ENCODE results near the gene PRSS16.

Gene PRSS16

DNA sequence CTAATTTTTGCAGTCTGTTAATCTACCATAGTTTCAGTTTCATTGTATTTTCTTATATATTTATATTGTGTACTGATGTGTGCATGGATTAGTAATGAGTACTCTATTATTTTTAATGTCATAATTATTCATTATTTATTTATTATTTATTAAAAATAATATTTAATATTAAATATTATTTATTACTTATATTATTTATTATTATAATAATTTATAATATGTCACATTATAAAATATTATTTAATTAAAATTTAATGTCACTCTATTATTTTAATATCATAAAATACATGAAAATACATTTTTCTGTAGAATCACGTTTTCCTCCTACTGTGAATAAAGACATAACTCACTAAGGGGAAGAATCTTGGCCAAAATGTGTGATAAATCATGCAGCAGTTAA is 34.1 kb downstream of the PRSS16 start:
- FAIRE-seq, result no peak
- DNase-seq (ENCODE audit: low spot score), result no peak

DNA sequence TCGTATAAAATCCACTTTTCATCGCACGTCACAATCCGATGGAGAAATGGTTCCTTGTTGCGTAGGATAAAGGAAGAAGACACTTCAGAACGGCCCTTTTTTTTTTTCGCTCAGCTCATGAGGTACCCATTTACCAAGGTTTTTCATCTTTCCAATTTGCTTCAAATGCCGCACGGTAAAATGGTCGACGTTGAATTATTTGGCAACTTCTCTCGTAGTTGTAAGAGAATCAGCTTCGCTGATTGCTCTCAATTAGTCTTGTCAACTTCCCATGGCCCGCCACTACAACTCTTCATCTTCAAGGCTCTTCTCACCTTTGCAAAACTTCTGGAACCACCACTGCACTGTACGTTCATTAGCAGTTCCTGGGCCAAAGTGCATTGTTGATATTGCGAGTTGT is 35.8 kb downstream of the PRSS16 start:
- FAIRE-seq, result no peak

DNA sequence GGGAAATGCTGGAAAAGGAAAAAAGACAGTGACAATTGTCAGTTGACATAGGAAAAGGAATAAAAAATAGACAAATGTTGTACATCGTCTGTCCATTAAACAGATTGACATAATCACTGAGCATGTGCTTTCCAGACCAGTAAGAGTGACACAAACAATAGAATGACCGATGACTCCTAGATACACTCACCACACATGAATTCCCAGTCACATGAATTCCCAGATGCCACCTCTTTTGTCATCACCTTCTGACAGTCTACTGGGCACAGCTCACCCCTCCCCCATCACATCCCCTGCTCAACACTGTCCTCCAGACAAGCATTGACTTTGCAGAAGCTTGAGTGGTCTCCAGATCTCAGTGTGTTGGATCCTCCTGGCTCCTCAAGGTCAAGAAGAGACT is 38.6 kb downstream of the PRSS16 start:
- DNase-seq (ENCODE audit: low spot score) (no peak), FAIRE-seq (no peak)

More for the DNA sequence above, 35.8 kb downstream of the PRSS16 start:
- DNase-seq (ENCODE audit: low spot score), result no peak

DNA sequence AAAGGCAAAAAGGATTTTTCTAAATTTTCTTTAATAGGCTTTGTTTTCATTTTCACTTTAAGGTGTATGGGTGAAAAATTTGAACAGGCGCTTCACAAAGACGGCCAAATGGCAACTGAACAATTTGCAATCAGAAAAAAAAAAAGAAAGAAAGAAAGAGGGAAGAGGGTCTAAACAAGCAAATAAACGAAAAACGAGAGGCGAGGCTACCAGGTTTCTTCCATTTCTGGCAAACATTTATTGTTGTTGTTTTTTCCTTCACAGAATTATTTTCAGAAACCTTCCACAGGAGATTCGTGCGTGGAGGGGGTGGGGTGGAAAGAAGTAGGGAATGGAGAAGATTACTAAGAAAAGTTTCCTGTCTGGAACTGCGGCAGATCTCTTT is 40.2 kb downstream of the PRSS16 start:
- no peak for DNase-seq (ENCODE audit: low spot score)

GRCh38 chr6:27288136-27289044 is 40.9 kb downstream of the PRSS16 start:
- DNase-seq (ENCODE audit: low spot score), result peak; percentile 48

More for the DNA sequence above, 40.2 kb downstream of the PRSS16 start:
- no peak for FAIRE-seq

GRCh38 chr6:27290065-27290849 is 42.8 kb downstream of the PRSS16 start:
- DNase-seq (ENCODE audit: low spot score) (no peak), FAIRE-seq (no peak)

More at GRCh38 chr6:27288136-27289044, 40.9 kb downstream of the PRSS16 start:
- no peak for FAIRE-seq

DNA sequence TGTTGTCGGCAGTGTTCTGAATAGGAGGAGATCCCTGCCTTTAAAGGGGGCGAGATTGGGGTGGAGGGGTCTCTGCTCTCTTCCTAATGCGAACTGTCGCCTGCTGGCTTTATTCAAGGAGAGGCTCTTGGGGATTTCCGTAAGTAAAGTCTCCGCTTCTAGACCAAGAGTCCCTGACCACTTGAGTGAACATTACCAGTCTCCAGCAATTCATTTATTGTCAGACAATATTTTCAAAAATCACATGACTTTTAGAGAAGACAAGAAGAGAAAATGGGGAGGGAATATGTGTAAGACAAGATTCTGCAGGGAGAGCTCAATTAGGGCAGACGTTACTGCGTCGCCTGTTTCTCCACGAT is 43.3 kb downstream of the PRSS16 start:
- DNase-seq (ENCODE audit: low spot score), result no peak
- no peak for FAIRE-seq

GRCh38 chr6:27293436-27294098 is 46.1 kb downstream of the PRSS16 start:
- FAIRE-seq (no peak), DNase-seq (ENCODE audit: low spot score) (peak; percentile 43)

DNA sequence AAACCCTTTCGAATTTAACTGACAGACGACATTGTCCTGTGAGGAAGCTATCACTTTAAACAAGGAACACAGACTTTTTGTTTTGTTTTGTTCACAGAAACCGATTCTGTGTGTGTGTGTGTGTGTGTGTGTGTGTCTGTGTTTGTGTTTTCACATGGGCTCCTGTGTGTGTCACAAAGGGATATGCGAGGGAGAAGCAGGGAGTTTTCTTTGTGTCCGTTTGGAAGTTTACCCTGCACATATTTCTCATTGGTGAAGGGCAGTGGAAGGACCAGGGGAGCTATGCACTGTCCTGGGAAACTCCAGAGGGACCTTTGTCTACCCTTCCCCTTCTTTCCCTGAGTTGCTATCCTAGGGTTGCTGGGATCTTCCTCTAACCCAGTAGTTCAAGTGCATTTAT is 46.9 kb downstream of the PRSS16 start:
- no peak for FAIRE-seq
- DNase-seq (ENCODE audit: low spot score), result no peak

GRCh38 chr6:27295301-27296079 is 48.0 kb downstream of the PRSS16 start:
- FAIRE-seq (no peak), DNase-seq (ENCODE audit: low spot score) (peak; percentile 62)

- FAIRE-seq (no peak), DNase-seq (ENCODE audit: low spot score) (peak; percentile 64)
Observed at GRCh38 chr6:27296106-27296783, 48.7 kb downstream of the PRSS16 start.

- no peak for FAIRE-seq
Observed at GRCh38 chr6:27297484-27297856, 50.0 kb downstream of the PRSS16 start.

DNA sequence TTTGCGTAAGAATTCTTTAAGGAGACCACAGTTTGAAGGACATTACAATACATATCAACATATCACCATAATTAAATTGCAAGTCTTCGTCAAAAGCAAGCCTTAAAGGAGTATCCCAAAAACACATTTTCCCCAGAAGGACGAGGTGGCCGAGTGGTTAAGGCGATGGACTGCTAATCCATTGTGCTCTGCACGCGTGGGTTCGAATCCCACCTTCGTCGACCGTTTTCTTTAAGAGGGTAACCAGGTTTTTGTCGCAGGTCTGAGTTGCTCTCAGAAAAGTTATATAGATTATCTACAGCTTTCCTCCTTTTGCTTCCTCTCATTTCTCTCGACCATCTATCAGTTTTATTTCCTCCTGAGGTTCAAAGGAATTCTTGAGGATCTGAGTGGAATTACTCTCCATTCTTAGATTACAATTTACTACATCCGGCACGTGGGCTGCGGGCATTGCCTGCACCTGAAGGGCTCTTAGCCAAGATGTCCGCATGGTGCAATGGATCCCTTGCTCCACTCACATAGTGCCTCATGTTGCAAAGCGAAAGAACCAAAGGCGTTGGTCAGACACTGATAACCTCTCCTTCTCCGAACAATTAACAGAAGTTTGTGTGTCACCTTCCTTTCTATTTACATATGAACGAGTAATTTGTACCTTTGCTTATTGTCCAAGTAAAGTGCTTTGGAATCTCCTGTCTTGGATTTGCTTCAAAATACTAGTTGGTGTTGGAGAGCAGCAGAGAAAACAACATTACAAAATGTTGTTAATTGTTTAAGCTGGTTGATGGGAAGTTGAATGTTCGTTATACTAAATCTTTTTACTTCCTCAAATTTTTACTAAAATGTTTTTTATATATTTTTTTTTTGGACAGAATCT is 50.6 kb downstream of the PRSS16 start:
- DNase-seq (ENCODE audit: low spot score) (no peak), FAIRE-seq (no peak)

More at GRCh38 chr6:27297484-27297856, 50.0 kb downstream of the PRSS16 start:
- DNase-seq (ENCODE audit: low spot score), result no peak

GRCh38 chr6:27303613-27304272 is 56.2 kb downstream of the PRSS16 start:
- DNase-seq (ENCODE audit: low spot score) (no peak), FAIRE-seq (no peak)
